Uterus (tissue), 4 donors: ENCODE data around the gene HDLBP. TPM values are rescaled to one million over a fixed set of nuclear protein-coding genes. Genes with fewer than 3 reads are reported as not detected.

ENCODE experiments used
- DNase-seq, 2 donors: peaks; one replicate each; pipeline ENCODE4 v3.0.0-alpha.2; 2019 to 2020
- H3K27ac ChIP-seq, 2 donors: fragments of 200-600 bp; sonication (generic); 1 replicate in 1 of 2; 2 replicates in 1 of 2; pipeline ENCODE4 v1.5.1; 2016 to 2018
- H3K27me3 ChIP-seq, 2 donors: fragments of 200-600 bp; sonication (generic); one replicate each; pipeline ENCODE4 v1.5.1; 2018 to 2019; ENCODE audit warnings: control low read depth in 1 of 2
- H3K36me3 ChIP-seq, 2 donors: fragments of 200-600 bp; sonication (generic); one replicate each; pipeline ENCODE4 v1.5.1; 2019; ENCODE audit warnings: control low read depth in 1 of 2
- H3K4me1 ChIP-seq, 2 donors: fragments of 200-600 bp; sonication (generic); one replicate each; pipeline ENCODE4 v1.5.1; 2018 to 2019; ENCODE audit warnings: control low read depth in 1 of 2
- H3K4me3 ChIP-seq, 2 donors: fragments of 200-600 bp; sonication (generic); 1 replicate in 1 of 2; 2 replicates in 1 of 2; pipeline ENCODE4 v1.5.1; 2018 to 2019; ENCODE audit warnings: mild to moderate bottlenecking in 1 of 2
- H3K9me3 ChIP-seq, 2 donors: fragments of 200-600 bp; sonication (generic); one replicate each; pipeline ENCODE4 v1.5.1; 2019; ENCODE audit warnings: control low read depth in 1 of 2
- CTCF ChIP-seq, 4 experiments: fragments of 200-600 bp in 2 of 4; fragments of 450-650 bp in 2 of 4; sonication (generic) in 2 of 4; IDR thresholded peaks; one replicate each; pipeline ENCODE4 v1.5.1; 2016 to 2019; ENCODE audit warnings: antibody characterized with exemption in 4 of 4, mild to moderate bottlenecking in 2 of 4, moderate library complexity in 1 of 4
- POLR2A ChIP-seq, 2 donors: fragments of 450-650 bp; IDR thresholded peaks; one replicate each; pipeline ENCODE4 v1.6.1; 2016; ENCODE audit warnings: antibody characterized with exemption in 2 of 2, mild to moderate bottlenecking in 1 of 2, moderate library complexity in 1 of 2
- intact Hi-C: fragments of 100-400 bp; cut with DNase I; formaldehyde crosslinking; loops from one replicate; pipeline ENCODE4 v1.15.1; 2023; ENCODE audit warnings: low total_unique reads
- total RNA-seq, 4 donors: library from RNA; depleted of rRNA in 3 of 4; stranded (reverse); fragments of >200 nt in 3 of 4; gene quantifications; one replicate each; pipeline versions ENCODE4 v1.1.0 to v1.2.4, GENCODE V29; 2014 to 2023
- donor health status: DM: yes; HTN: yes; CAD: no.

HDLBP gene
- total RNA-seq, 4 donors from 2014 or later = 226 to 1,465 (median 466) TPM

DNA sequence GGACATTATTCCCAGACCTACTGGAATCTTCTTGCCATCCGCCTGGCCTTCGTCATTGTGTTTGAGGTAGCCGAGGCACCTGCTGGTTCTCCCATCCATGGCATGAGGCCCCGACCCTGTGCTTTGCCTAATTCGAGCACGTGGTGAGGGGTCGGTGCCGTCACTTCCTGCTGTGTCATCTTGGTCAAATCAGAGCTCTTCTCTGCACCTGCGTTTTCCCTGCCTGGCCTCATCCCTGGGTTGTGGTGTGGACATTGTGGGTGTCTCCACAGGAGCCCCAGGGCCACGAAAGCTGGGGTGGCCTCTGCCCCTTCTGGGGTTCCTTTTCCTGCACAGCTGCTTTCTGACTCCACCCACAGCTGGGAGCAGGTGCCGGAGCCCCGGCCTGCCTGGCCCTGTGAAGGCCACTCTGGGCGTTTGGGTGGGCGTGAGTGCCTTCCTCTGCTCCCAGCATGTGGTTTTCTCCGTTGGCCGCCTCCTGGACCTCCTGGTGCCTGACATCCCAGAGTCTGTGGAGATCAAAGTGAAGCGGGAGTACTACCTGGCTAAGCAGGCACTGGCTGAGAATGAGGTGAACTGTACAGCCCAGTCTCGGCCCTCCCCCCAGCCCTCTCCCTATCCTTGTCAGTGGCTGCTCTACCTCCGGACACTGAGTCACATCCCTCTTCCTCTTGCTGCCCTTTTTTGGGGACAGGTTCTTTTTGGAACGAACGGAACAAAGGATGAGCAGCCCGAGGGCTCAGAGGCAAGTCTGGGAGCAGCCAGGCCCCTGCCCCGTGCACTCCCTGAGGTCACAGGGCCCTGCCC is 92.1 kb downstream of the HDLBP start:
- Histone ChIP-seq H3K4me3 (no peak overlapping the region), H3K9me3 (no peaks in the 10 kb centered on the region), H3K4me1 (peaks cover 0 to 14% of the 10 kb centered on the region in 2 donors), H3K27ac (no peak overlapping the region), H3K36me3 (no peaks in the 10 kb centered on the region), H3K27me3 (no peaks in the 10 kb centered on the region)
- DNase-seq = no peak
- TF ChIP-seq CTCF (IDR thresholded peaks at IDR 0.05) = no peak
- TF ChIP-seq POLR2A (IDR thresholded peaks at IDR 0.05) = no peak
- intact Hi-C loops = no loop called here

DNA sequence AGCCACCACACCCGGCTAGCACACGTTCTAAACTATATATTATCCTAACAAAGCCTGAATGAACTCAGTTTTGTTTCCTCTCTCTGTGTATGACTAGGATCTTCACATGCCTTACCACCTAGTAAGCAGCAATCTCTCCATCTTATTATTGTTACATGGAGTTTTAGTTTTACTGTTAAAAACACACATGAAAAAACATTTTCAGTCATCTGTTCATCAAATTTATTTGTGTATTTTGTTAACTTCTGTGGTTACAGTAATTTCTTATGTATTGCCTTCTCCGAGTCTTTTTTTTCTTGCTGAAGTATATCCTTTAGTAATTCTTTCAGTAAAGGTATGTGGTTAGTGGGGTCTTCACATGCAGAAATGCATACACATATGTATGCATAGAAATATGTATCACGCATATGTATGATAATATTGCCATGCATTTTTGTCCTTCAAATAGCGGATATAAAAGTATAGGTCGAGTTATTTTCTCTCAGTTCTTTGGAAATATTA is 95.6 kb downstream of the HDLBP start:
- intact Hi-C loops = no loop called here

DNA sequence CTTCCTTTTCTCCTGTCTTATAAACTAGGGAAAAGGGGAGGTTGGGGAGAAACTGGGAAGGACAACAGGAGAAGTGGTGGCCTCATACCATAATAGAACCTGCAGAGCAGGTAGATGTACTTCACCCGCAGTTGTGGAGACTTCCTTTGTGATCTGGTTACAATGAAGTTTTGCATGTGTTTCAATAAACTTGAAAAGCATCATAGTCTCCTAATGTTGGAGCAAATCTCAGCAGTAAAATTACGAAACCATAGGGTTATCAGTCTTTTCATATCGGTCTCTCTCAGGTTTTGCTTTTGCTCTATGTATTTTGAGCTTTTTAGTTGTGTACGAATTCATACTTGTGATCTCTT is 96.5 kb downstream of the HDLBP start:
- DNase-seq = no peak
- peak overlapping the region in 1 of 2 donors; percentile 62 for H3K27ac ChIP-seq
- TF ChIP-seq CTCF (IDR thresholded peaks at IDR 0.05) (no peak), POLR2A (IDR thresholded peaks at IDR 0.05) (no peak)
- H3K4me3 ChIP-seq = peak overlapping the region; percentile 45 to 74
- H3K36me3 ChIP-seq = no peaks in the 10 kb centered on the region
- peaks cover 0 to 7% of the 10 kb centered on the region in 2 donors for H3K4me1 ChIP-seq
- H3K27me3 ChIP-seq = no peaks in the 10 kb centered on the region
- H3K9me3 ChIP-seq = no peaks in the 10 kb centered on the region
- intact Hi-C loops = no loop called here

More for the DNA sequence above, 95.6 kb downstream of the HDLBP start:
- TF ChIP-seq CTCF (IDR thresholded peaks at IDR 0.05) (no peak), POLR2A (IDR thresholded peaks at IDR 0.05) (no peak)
- DNase-seq = no peak
- Histone ChIP-seq H3K9me3 (no peaks in the 10 kb centered on the region), H3K27me3 (no peaks in the 10 kb centered on the region), H3K27ac (no peak overlapping the region), H3K4me3 (no peak overlapping the region), H3K4me1 (peaks cover 0 to 14% of the 10 kb centered on the region in 2 donors), H3K36me3 (no peaks in the 10 kb centered on the region)

DNA sequence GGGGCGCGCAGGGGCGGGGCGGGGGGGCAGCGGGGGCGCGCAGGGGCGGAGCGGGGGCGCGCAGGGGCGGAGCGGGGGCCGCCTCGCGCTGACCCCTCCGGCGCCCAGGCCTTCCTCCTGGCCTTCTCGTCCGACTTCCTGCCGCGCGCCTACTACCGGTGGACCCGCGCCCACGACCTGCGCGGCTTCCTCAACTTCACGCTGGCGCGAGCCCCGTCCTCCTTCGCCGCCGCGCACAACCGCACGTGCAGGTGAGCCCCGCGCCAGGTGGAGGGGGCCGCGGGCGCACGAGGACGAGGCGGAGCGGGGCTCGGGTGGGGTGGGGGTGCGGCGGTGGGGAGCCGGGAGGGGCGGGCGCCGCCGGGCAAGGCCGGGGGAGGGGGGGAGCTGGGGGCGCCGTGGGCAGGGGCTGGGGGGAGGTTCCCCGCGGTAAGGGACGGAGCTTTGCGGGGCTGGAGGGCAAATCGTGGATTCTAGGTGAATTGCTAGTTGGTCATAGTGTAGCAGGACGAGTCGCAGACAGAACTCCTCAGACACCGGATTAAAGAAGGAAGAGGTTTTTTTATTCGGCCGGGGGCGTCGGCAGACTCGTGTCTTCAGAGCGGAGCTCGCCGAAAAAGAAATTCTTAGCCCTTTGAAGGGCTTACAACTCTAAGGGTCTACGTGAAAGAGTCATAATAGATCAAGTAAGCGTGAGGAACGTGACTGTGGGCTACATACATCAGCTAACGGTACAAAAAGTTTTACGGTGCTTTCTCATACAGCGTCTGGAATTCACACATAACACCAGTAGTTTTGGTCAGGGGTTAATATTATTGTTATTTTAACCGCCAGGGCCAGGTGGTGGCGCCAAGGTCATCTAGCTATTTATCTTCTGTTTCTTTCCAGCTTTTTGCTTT is 97.1 kb downstream of the HDLBP start:
- H3K36me3 ChIP-seq = no peaks in the 10 kb centered on the region
- H3K4me3 ChIP-seq = peak overlapping the region; percentile 45 to 74
- no peaks in the 10 kb centered on the region for H3K9me3 ChIP-seq
- TF ChIP-seq CTCF (IDR thresholded peaks at IDR 0.05) = peak in 3 of 4 experiments; percentile 5 to 25 (median 22)
- no peak for TF ChIP-seq POLR2A (IDR thresholded peaks at IDR 0.05)
- peak overlapping the region; percentile 62 to 84 for H3K27ac ChIP-seq
- H3K4me1 ChIP-seq = peaks cover 0 to 4% of the 10 kb centered on the region in 2 donors
- intact Hi-C loops = no loop called here
- DNase-seq = peak; percentile 55 to 59
- no peaks in the 10 kb centered on the region for H3K27me3 ChIP-seq
